Right lobe of liver (tissue), 6 donors: ENCODE results near the gene POLR3B. TPM values are rescaled to one million over a fixed set of nuclear protein-coding genes. Genes with fewer than 3 reads are reported as not detected.
A peak's percentile ranks its signal among the peaks of the same experiment; 100 is the strongest.
"Not testable (repeated sequence)": the region's sequence is repeated elsewhere in the genome, so short reads cannot be mapped to it uniquely, and the experiment has no call there.

ENCODE experiments used
- ATAC-seq, 4 donors: fragments of 200-7000 bp; cut with Tn5 transposase; one replicate each; pipeline ENCODE4 v1.9.1; 2020; ENCODE audit warnings: mild to moderate bottlenecking in 4 of 4, moderate library complexity in 4 of 4
- DNase-seq, 3 donors: peaks; one replicate each; pipeline ENCODE4 v3.0.0-alpha.2; 2020
- H3K27ac ChIP-seq, 3 donors: fragments of 200-600 bp; one replicate each; pipeline ENCODE4 v1.8.0; 2022
- H3K27me3 ChIP-seq, 2 donors: fragments of 200-600 bp; one replicate each; pipeline ENCODE4 v1.8.0; 2022
- H3K36me3 ChIP-seq, 4 donors: fragments of 200-600 bp; sonication (generic) in 1 of 4; one replicate each; pipeline versions ENCODE4 v1.5.1 to v1.8.0; 2017 to 2022; ENCODE audit warnings: control low read depth in 1 of 4
- H3K4me1 ChIP-seq, 4 donors: fragments of 200-600 bp; sonication (generic) in 1 of 4; one replicate each; pipeline versions ENCODE4 v1.5.1 to v1.8.0; 2017 to 2022; ENCODE audit warnings: control low read depth in 1 of 4
- H3K4me3 ChIP-seq, 3 donors: fragments of 200-600 bp; one replicate each; pipeline ENCODE4 v1.8.0; 2022
- H3K9me3 ChIP-seq, 4 donors: fragments of 200-600 bp; sonication (generic) in 1 of 4; one replicate each; pipeline versions ENCODE4 v1.5.1 to v1.8.0; 2017 to 2022; ENCODE audit warnings: control low read depth in 1 of 4
- CTCF ChIP-seq, 4 donors: fragments of 200-600 bp in 3 of 4; fragments of 450-650 bp in 1 of 4; IDR thresholded peaks; one replicate each; pipeline versions ENCODE4 v1.5.1 to v1.8.0; 2016 to 2022; ENCODE audit warnings: antibody characterized with exemption in 4 of 4, mild to moderate bottlenecking in 2 of 4
- POLR2A ChIP-seq: fragments of 450-650 bp; IDR thresholded peaks from one replicate; pipeline ENCODE4 v1.6.1; 2017; ENCODE audit warnings: antibody characterized with exemption, mild to moderate bottlenecking
- WGBS: methylation state at CpG from one replicate; pipeline ENCODE4 v1.1.6; 2018; ENCODE audit warnings: low coverage, low lambda C conversion rate; ENCODE audit not compliant: insufficient coverage; ENCODE audit errors: missing lambda C conversion rate; 5-methylcytosine and 5-hydroxymethylcytosine counted together
- intact Hi-C, 2 donors: fragments of 100-400 bp; cut with DNase I; formaldehyde crosslinking; loops; one replicate each; pipeline versions ENCODE4 v1.11.2 to v1.14.1; 2022
- total RNA-seq, 6 experiments: library from RNA; depleted of rRNA in 2 of 6; stranded (reverse); fragments of >200 nt in 2 of 6; fragmentation: NEBNext Ultra II Directional in 3 of 6; extraction: Animal tissue kit (Norgen Biotek cat#: 25700) in 3 of 6; gene quantifications; one replicate each; pipeline versions ENCODE4 v1.1.0 to v1.2.4, GENCODE V29; 2016 to 2023
- donor health status: DM: no; HTN: yes; CAD: no.
- donor health status: DM: no; HTN: no; CAD: no.
- donor health status: DM: no; HTN: no; CAD: no.
- donor health status: DM: no; HTN: yes; CAD: no.
- donor health status: DM: no; HTN: yes; CAD: no.

The POLR3B gene
- total RNA-seq, 6 experiments from 2014 or later = 6.8 to 10.9 (median 8.7) TPM

DNA sequence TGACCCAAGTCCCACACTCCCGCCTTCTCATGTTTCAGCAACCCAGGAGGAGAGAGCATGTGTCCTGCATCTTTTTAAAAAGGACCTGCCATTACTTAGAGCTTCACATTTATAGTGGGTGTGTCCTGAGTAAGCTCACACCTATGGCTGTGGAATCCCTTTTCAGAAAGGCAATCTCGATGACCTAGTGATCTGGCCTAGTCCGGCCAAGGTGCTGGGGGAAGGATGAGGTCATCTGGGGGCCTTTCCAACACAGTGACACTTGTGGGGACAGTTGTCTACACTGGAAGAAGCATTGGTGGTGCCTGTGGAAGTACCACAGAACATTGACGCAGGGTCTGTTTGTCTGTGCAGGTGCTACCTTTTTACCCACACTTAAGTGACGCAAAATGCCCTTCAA is 46.9 kb upstream of the POLR3B start:
- peaks cover 0 to 8% (median 0%) of the 10 kb centered on the region in 4 donors for H3K36me3 ChIP-seq
- H3K9me3 ChIP-seq = no peaks in the 10 kb centered on the region
- peaks cover 0 to 12% (median 4%) of the 10 kb centered on the region in 4 donors for H3K4me1 ChIP-seq
- H3K4me3 ChIP-seq = no peak overlapping the region
- no peak overlapping the region for H3K27ac ChIP-seq
- no peak for DNase-seq
- no peak for ATAC-seq
- no peak for TF ChIP-seq POLR2A
- TF ChIP-seq CTCF (IDR thresholded peaks at IDR 0.05) = no peak
- intact Hi-C loops = no loop called here
- H3K27me3 ChIP-seq = no peaks in the 10 kb centered on the region
- WGBS = 88% methylated on average over 4 of the region's 5 CpGs

- peaks cover 0 to 8% (median 0%) of the 10 kb centered on the region in 4 donors for H3K36me3 ChIP-seq
- H3K27me3 ChIP-seq = no peaks in the 10 kb centered on the region
- H3K9me3 ChIP-seq = no peaks in the 10 kb centered on the region
- DNase-seq (no peak), ATAC-seq (no peak)
- intact Hi-C loops = no loop called here
- peaks cover 0 to 12% (median 4%) of the 10 kb centered on the region in 4 donors for H3K4me1 ChIP-seq
- H3K4me3 ChIP-seq = no peak overlapping the region
- WGBS = 72% methylated on average over 6 of the region's 8 CpGs
- TF ChIP-seq CTCF (IDR thresholded peaks at IDR 0.05) = no peak
- TF ChIP-seq POLR2A = no peak
- no peak overlapping the region for H3K27ac ChIP-seq
These were observed 46.4 kb upstream of the POLR3B start for GRCh38 chr12:106311139-106311538.

DNA sequence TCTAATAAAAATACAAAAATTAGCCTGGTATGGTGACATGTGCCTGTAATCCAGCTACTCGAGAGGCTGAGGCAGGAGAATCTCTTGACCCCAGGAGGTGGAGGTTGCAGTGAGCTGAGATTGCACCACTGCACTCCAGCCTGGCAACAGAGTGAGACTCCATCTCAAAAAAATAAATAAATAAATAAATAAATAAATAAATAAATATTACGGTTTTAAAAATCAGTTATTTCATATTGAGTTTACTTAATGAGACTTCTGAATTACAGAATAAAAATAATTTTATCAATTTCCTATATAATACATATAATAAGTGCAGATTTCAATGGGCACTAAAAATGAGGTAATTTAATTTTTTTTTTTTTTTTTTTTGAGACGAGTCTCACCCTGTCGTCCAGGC is 44.1 kb upstream of the POLR3B start:
- DNase-seq, ATAC-seq, intact Hi-C loops, H3K4me1 ChIP-seq, H3K4me3 ChIP-seq, H3K36me3 ChIP-seq, H3K9me3 ChIP-seq, H3K27me3 ChIP-seq, H3K27ac ChIP-seq: not testable (repeated sequence)
- WGBS = 70% methylated on average over 3 of the region's 4 CpGs

DNA sequence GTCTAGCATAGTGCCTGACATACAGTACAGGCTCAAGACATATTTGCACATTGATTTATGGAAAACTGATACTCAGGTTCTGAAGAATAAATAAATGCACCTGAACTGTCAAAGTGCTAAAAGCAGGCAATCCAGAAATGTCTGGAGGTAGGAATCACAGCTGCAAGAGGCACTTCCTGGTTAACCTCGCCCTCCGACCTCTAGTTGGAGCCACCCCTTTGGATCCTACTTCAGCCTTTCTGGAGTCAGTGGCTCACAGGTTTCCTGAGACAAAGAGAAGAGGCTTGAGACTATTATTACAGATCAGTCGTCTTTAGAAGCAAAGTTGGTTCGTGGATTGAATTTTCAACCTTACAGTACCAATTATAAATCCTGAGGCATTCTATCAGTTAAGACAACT is 42.0 kb upstream of the POLR3B start:
- intact Hi-C loops = no loop called here
- no peak for DNase-seq
- peak in 1 of 4 donors; percentile 28 for ATAC-seq
- Histone ChIP-seq H3K27me3 (no peaks in the 10 kb centered on the region), H3K4me1 (no peaks in the 10 kb centered on the region), H3K27ac (no peak overlapping the region), H3K36me3 (peaks cover 0 to 15% (median 0%) of the 10 kb centered on the region in 4 donors), H3K4me3 (no peak overlapping the region), H3K9me3 (no peaks in the 10 kb centered on the region)
- TF ChIP-seq POLR2A (no peak), CTCF (IDR thresholded peaks at IDR 0.05) (no peak)
- WGBS = 81% methylated on average over 4 of the region's 4 CpGs

GRCh38 chr12:106317406-106318082 is 40.0 kb upstream of the POLR3B start:
- ATAC-seq (peak in 3 of 4 donors; percentile 37 to 64 (median 43)), DNase-seq (no peak)
- intact Hi-C loops = no loop called here
- WGBS = 89% methylated on average over 6 of the region's 6 CpGs
- no peak overlapping the region for H3K4me3 ChIP-seq
- H3K4me1 ChIP-seq = no peaks in the 10 kb centered on the region
- TF ChIP-seq CTCF (IDR thresholded peaks at IDR 0.05) (no peak), POLR2A (no peak)
- H3K27ac ChIP-seq = no peak overlapping the region
- peaks cover 0 to 16% (median 1%) of the 10 kb centered on the region in 4 donors for H3K36me3 ChIP-seq
- no peaks in the 10 kb centered on the region for H3K9me3 ChIP-seq
- no peaks in the 10 kb centered on the region for H3K27me3 ChIP-seq
